GM21786 (cell line): Measurements from ENCODE around the gene C11orf86.
"Not testable (repeated sequence)": the region's sequence is repeated elsewhere in the genome, so short reads cannot be mapped to it uniquely, and the experiment has no call there.

Experiments
- ATAC-seq: cut with Tn5 transposase; IDR thresholded peaks from one replicate; pipeline ENCODE4 v1.9.1; 2021; ENCODE audit not compliant: unreplicated experiment

Gene C11orf86

GRCh38 chr11:66987924-66988637 is 13.0 kb downstream of the C11orf86 start:
- no peak for ATAC-seq

GRCh38 chr11:66988741-66989140 is 13.6 kb downstream of the C11orf86 start:
- not testable (repeated sequence) for ATAC-seq

- ATAC-seq = not testable (repeated sequence)
Measured at GRCh38 chr11:66989360-66989759, 14.3 kb downstream of the C11orf86 start.

- no peak for ATAC-seq
Measured at GRCh38 chr11:66992041-66992440, 16.9 kb downstream of the C11orf86 start.

- no peak for ATAC-seq
Measured at GRCh38 chr11:66996609-66997273, 21.6 kb downstream of the C11orf86 start.

GRCh38 chr11:66999555-66999954 is 24.5 kb downstream of the C11orf86 start:
- no peak for ATAC-seq

- no peak for ATAC-seq
Measured at GRCh38 chr11:67001332-67001731, 26.2 kb downstream of the C11orf86 start.

GRCh38 chr11:67002297-67002913 is 27.3 kb downstream of the C11orf86 start:
- ATAC-seq = no peak

- no peak for ATAC-seq
Measured at GRCh38 chr11:67002921-67003411, 27.9 kb downstream of the C11orf86 start.

- ATAC-seq = not testable (repeated sequence)
Measured at GRCh38 chr11:67005200-67005599, 30.1 kb downstream of the C11orf86 start.

GRCh38 chr11:67006029-67006884 is 31.2 kb downstream of the C11orf86 start:
- no peak for ATAC-seq

GRCh38 chr11:67007126-67007525 is 32.0 kb downstream of the C11orf86 start:
- ATAC-seq = no peak

- no peak for ATAC-seq
Measured at GRCh38 chr11:67010296-67010905, 35.3 kb downstream of the C11orf86 start.

GRCh38 chr11:67013511-67014045 is 38.5 kb downstream of the C11orf86 start:
- no peak for ATAC-seq

GRCh38 chr11:67014343-67014742 is 39.2 kb downstream of the C11orf86 start:
- ATAC-seq = no peak

- no peak for ATAC-seq
Measured at GRCh38 chr11:67015048-67015447, 39.9 kb downstream of the C11orf86 start.

GRCh38 chr11:67016550-67016949 is 41.4 kb downstream of the C11orf86 start:
- ATAC-seq = no peak

- no peak for ATAC-seq
Measured at GRCh38 chr11:67020949-67021348, 45.8 kb downstream of the C11orf86 start.

- no peak for ATAC-seq
Measured at GRCh38 chr11:67022341-67022933, 47.3 kb downstream of the C11orf86 start.
